Bronchial epithelial cell (primary cell): ENCODE data around the gene PITX1. TPM values are rescaled to one million over a fixed set of nuclear protein-coding genes. Genes with fewer than 3 reads are reported as not detected.

ENCODE experiments used
- DNase-seq: peaks from one replicate; pipeline ENCODE4 v3.0.0-alpha.2; 2010; ENCODE audit warnings: low read depth
- FAIRE-seq: peaks from 2 replicates; lab custom pipeline; 2011; peaks lifted over from hg19 to GRCh38; lab: Jason Lieb, UNC
- H3K27me3 ChIP-seq: 2 replicates; pipeline ENCODE4 v1.5.1; 2011; ENCODE audit warnings: low read length; ENCODE audit not compliant: control insufficient read depth, insufficient read depth
- H3K36me3 ChIP-seq: 2 replicates; pipeline ENCODE4 v1.5.1; 2011; ENCODE audit warnings: low read length; ENCODE audit not compliant: control insufficient read depth, insufficient read depth
- H3K4me3 ChIP-seq: 2 replicates; pipeline ENCODE4 v1.5.1; 2011; ENCODE audit warnings: mild to moderate bottlenecking, low read depth, low read length, control low read depth
- CTCF ChIP-seq: IDR thresholded peaks from 2 replicates; pipeline ENCODE4 v1.5.1; 2011; ENCODE audit warnings: mild to moderate bottlenecking, moderate library complexity, low read length, control low read depth, inconsistent platforms; ENCODE audit not compliant: insufficient read depth, severe bottlenecking
- total RNA-seq: library from RNA; depleted of rRNA; stranded (reverse); fragments of >200 nt; gene quantifications from 2 replicates; pipeline ENCODE4 v1.2.1, GENCODE V29; 2014

Gene PITX1
- total RNA-seq, 1 donor from 2014 or later: 87.7 TPM

- H3K4me3 ChIP-seq: no peak overlapping the region
- FAIRE-seq (peak; percentile 70), DNase-seq (peak; percentile 56)
- TF ChIP-seq CTCF: no peak
- H3K27me3 ChIP-seq: no peaks in the 10 kb centered on the region
- H3K36me3 ChIP-seq: no peaks in the 10 kb centered on the region
These were observed 42.0 kb upstream of the PITX1 start for GRCh38 chr5:135076051-135076491.

GRCh38 chr5:135075621-135076020 is 41.6 kb upstream of the PITX1 start:
- Histone ChIP-seq H3K36me3 (no peaks in the 10 kb centered on the region), H3K27me3 (no peaks in the 10 kb centered on the region), H3K4me3 (no peak overlapping the region)
- no peak for TF ChIP-seq CTCF
- DNase-seq: no peak
- FAIRE-seq: no peak

GRCh38 chr5:135073761-135074345 is 39.8 kb upstream of the PITX1 start:
- Histone ChIP-seq H3K4me3 (no peak overlapping the region), H3K27me3 (no peaks in the 10 kb centered on the region), H3K36me3 (no peaks in the 10 kb centered on the region)
- peak; percentile 18 for DNase-seq
- no peak for TF ChIP-seq CTCF
- FAIRE-seq: no peak

- H3K4me3 ChIP-seq: no peak overlapping the region
- peak; percentile 63 for DNase-seq
- no peaks in the 10 kb centered on the region for H3K27me3 ChIP-seq
- H3K36me3 ChIP-seq: no peaks in the 10 kb centered on the region
- no peak for TF ChIP-seq CTCF
- no peak for FAIRE-seq
These were observed 38.6 kb upstream of the PITX1 start for GRCh38 chr5:135072387-135073281.

- Histone ChIP-seq H3K27me3 (no peaks in the 10 kb centered on the region), H3K36me3 (no peaks in the 10 kb centered on the region), H3K4me3 (no peak overlapping the region)
- TF ChIP-seq CTCF: no peak
- FAIRE-seq: no peak
- no peak for DNase-seq
These were observed 37.3 kb upstream of the PITX1 start for GRCh38 chr5:135071311-135071710.
